COR-L47 (cell line): Measurements from ENCODE around the gene AOPEP.

Experiments used
- DNase-seq: peaks from one replicate; lab custom pipeline; 2025; lab: John Stamatoyannopoulos, UW

The AOPEP gene

DNA sequence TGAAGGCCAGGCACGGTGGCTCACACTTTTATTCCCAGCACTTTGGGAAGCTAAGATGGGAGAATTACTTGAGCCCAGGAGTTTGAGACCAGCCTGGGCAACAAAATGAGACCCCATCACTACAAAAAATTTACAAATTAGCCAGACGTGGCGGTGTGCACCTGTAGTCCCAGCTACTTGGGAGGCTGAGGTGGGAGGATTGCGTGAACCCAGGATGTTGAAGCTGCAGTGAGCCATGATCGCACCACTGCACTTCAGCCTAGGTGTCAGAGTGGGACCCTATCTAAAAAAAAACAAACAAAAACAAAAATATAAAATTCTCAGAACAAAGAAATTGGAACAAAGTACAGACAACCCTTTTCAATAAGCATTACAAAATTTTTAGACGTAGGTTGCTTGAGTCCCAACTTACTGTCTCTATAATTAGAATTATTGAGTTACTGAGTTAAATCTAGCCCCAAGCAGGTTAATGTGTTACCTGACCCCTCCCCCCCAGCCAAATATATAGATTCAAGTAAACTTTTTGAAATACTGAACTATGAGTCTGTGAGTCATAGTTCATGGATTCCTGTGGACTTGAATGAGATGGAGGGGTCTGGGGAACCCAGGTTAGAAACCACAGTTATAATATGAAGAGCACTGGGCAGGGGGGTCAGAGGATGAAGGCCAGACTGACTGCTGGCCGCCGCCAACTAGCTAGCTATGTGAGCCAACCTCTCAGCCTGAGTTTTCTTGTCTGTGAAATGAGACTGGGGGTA, 173.1 kb downstream of the AOPEP start:
- no peak for DNase-seq

DNA sequence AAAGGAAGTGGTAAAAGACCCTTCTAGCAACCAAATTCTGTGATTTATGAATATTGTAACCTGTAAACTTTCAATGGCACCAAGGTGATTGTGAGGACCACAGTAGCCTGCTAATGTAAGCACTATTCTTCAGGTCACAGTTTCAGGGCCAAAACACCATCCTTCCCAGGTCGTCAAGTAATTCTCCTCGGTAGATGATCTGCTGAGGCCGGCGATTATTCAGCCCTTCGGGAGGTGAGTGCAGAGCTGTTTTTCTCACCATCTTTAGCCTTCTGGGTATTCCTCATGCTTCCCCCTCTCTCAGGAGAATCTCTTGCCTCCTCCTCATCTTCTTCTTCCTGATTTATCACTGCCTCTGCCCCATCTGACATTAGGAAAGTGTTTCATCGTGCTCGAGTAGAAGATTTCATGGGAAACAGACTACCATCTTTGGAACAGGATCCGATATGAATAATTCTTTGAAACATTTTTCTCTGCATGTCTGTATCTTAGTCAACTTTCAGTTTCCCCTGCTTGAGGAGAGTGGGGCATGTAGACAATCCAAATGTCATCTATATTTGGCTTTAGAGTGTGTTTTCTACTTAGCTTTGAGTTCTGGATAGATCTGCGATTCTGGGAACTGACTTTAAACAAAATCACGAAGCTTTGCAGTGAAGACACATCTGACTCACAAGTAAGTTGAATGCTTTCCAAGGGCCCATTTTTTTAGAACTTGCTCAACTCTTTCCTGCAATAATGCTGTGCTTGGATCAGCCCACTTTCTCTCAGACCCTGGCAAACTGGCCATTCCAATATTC, 173.9 kb downstream of the AOPEP start:
- no peak for DNase-seq

DNA sequence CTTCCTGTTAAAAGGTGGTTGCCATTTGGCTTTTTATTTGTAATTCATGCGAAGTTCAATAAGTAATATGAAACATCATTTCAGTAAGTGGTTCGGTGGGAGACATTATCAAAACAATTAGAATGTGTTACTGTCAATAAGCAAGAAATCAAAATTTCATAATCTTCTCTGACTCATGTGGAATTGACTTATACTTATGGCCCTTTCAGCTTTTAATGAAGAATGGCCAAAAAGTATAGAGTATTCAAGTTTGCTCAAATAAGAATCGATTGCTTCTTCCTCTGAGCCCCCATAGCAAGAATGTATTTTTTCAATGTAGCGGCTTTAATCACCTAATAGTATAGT, 174.5 kb downstream of the AOPEP start:
- no peak for DNase-seq

DNA sequence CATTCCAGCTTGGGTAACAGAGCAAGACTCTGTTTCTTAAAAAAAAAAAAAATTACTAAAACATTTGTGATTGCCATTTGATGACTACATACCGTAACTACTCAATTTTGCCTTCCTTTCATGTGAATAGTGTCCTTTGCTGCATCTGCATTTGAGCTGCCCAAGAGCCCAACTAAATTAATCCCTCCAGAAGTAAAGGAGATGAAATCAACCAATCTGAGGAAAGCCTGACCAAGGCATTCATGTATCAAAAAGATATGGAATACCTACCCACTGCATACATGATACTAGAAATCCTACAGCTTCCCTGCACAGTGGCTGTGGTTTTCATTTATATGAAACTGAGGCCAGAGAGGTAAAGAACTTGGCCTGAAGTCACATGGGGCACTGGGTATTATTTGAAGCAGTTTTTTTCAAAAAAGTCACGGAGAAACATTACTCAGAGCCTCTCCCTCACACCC, 177.5 kb downstream of the AOPEP start:
- DNase-seq: no peak

DNA sequence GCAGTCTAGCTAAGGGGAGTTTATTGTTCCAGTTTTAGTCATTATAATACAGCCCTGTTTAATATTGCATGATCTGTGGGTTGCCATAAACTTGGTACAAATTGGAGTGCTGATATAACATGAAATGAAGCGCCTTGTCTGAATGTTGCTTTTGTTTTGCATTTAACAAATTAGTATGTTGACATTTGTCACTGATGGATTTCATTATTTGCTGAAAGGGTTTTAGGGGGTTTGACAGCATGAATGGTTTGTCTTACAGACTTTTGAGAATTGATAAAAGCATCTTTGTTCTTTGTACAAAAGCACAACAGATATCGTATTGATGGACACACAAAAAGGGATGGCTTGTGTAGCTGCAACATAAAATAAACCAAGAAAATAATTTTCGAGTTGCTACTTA, 178.3 kb downstream of the AOPEP start:
- DNase-seq: no peak

DNA sequence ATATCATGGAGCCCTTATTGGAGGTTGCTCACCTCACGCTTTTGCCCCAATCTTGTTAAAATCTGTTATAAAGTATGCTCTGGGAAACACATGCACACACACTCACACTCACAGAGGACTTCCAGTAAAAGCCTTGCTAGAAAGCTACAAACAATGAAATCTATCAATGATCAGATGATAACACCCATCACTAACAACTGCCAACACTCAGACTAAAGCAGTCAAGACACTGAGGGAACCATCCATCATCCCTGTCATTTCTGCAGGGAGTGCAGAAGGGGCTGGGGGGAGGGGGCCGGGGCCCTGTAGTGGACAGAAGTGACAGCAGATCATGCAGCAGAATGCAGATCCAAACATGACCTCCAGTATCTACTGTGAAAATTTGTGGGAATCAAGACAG, 179.1 kb downstream of the AOPEP start:
- no peak for DNase-seq

DNA sequence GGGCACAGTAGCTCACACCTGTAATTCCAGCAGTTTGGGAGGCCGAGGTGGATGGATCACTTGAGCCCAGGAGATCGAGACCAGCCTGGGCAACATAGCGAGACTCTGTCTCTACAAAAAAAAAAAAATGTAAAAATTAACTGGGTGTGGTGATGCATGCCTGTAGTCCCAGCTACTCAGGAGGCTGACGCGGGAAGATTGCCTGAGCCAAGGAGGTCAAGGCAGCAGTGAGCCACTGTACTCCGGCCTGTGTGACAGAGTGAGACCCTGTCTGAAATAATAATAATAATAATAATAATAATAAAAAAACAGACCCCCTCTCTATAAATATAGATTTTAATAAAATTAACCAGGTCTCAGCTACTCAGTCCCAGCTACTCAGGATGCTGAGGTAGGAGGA, 179.7 kb downstream of the AOPEP start:
- no peak for DNase-seq

DNA sequence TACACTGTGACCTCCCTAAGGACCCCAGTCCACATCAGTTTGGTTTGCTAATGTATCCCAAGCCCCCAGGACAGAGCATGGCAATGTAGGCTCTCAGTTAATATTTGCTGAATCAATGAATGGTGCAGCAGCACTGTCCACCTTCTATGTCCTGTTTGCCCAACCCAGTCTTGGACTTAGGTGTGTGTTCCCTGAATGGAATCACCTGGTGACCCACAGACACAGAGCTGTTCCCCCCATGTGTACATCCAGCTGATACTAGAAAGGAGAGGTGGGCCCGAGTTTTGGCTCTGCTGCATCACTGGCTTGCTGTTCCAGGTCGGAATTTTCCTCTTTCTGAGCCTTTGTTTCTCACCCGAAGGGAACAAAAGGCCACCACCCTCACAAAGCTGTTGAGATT, 180.2 kb downstream of the AOPEP start:
- DNase-seq: no peak

DNA sequence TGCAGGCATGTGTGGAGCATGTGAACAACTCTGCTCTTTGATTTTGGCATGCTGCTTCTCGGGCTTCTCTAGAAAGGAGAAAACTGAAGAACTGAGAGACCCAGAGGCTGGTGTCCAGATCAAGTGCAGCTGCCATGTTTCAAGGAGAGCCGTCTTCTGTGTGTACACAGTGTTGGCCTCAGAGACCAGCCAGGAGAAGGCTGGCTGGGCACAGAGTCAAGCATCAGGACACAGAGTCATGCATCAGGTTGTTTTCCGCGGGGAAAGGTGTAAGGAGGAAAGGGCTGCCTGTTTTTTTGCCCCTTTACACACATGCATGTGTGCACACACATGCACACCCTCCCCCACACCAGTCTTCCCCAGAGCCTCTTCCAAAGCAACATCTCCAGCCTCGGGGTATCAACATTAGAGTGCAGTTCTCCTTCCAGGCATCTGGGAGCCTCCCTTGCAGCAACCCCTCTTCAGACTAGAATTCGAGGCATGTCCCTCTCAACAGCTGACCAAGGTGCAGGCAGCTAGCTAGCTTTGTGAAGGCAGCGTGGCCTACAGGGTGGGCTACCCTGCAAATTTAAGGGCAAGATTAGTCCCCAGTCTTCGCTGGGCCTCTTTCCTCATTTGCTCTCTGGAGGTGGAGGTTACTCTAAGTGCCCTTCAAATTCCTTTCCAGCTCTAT, 180.9 kb downstream of the AOPEP start:
- DNase-seq: no peak

DNA sequence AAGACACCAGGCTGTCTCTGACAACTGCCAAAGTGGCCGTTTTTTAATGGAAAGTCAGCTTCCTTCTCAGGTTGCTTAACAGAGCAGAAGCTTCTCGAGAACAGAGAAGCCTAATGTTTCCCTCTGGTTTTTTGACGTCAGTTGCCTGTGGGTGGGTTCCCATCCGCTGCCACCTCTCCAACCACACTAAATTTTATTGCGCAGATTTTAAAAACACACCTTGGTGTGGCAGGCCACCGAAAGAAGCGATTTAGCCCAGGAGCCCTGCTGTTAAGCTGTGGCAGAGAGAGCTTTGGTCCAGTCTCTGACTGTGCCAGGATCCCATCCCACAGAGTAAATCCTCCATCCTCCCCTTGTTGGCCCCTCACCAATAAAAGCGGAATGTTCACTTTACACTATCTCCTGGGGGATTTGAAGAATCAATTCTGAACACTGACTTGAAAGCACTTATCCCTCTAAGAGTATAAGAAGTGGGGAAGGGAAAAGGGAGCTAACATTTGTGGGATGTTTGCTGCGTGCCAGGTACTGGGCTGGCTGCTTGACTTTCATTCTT, 181.6 kb downstream of the AOPEP start:
- DNase-seq: no peak

DNA sequence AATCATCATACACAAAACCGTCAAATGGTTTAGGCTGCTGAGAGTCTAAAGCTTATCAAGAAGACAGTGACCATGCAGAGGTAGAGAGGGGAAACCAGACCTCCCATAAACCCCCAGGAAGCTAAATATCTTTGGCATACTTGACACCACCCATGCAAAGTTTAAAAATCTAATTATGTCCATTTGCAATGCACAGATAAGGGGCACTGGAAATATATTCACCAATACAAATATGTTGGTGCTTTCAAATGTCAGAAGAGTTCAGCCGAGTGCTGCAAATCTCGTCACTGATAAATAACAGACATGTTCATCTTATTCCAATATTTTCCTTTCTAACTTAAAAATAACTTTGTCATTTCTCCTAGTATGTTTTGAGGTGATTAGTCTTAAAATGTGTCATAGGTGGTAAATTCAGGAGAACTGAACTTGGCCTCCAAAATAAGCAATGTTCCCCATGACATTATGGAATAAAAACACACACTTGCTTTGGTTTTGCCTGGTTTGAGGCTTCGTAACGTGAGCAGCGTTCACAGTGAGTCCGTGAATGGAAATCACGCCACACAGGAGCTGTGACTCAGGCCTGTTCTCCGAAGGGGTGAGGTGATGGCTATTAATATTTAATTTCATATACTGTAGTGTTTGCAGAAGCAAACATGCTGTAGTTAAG, 182.2 kb downstream of the AOPEP start:
- DNase-seq: peak; percentile 3

DNA sequence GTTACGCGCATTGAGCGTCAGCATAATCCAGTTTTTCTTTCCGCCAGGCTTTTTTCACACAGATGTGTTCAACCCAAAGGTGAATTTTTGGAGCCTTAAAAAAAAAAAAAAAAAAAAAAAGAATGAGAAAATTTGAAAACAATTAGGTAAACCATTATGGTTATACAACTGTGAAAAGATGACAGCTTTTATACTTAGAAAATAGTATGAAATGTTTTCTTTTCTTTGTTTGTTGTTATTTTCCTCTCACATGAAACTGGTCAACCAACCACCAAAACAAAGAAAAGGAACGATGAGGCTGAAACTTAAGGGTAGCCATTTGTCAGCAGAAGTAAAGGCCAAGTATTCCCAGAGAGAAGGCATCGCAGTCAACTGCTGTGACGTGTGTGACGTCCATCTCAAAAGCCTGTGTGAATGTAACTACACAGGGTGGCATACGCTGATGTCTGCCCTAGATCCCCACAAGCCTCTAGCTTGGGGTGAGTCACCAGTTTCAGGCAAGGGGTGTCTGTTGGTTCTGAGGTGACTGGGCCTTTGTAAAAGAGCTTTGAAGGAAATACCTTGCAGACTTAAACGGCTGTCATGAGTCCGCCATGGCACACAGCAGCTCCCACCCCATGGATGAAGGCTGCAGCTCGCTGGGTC, 182.9 kb downstream of the AOPEP start:
- DNase-seq: no peak

DNA sequence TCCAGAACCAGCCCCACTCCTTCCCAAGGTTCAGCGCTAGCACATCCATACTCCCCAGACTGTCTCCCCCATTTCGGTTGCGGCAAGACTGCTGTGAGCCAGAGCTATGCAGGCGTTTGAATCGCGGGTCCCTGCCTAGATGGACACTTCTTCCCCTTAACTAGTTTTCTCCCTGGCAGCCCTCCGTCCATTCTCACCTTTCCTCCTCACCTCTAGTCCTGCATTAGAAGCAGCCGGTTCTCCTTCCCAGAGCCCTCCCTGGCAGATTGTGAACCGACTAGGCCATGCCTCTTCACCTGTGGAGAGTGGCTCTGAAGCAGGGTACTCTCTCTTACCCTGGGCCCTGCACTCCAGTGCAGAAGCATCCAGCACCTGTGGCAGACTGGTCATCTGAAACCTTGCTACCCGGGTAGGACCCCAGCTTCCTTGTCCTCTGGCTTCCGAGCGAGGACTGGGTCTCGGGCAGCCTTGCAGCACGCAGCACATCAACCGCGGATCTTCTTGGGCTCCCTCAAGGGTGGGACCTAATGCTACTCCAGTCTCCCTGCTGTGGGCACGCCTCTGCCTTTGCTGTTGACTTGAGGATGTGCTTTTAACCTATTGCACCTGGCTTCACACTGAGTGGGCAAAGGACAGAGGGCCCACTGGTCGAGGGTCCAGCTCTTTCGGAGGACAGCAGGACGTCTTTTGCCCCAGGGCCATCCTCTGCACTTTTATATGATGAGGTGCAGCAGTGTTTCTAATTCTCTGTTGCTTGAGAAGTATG, 183.6 kb downstream of the AOPEP start:
- DNase-seq: no peak

DNA sequence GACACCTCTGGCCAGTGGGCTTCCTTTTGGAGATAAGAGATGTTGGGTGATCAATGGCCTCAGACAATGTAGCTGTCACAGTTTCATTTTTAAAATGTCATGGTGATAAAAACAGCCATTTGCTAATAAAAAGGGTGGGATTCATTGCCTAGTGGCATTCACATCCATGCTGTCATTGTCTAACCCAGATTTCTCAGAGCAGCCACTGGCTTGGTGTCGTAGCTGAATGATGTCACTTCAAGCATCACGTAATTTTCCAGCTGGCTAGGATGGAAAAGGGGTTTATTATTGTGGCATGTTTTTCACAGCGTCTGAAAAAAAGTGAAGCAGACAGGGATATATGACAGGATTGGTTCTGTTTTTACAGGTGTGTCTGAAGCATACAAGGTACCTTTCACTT, 184.7 kb downstream of the AOPEP start:
- DNase-seq: no peak

DNA sequence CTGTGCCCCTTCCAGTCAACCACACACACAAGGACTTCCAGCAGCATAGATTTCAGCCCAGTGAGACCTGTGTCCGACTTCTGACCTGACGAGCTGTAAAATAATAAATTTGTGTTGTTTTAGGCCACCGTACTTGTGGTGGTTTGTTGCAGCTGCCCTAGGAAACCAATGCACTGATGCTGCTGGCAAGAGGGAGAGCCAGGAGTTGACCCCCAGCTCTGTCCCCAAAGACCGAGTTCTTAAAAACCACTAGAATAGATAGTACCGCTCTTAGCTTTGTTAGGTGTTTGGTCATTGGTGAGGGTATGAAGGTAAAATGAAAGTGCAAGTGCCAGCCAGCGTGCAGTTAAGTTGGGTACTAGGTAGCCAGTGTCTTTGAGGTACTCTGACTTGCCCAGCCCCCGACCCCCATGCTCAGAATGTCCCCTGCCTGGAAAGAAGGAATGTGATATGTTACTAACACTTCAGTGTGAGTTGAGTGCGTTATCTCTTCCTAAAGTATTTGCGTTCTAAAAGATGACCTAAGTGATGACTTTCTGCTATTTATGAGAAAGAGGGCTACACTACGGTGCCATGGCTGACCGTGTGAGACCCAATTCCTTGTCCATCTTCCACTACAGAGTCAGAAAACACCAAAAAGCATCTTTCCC, 185.6 kb downstream of the AOPEP start:
- no peak for DNase-seq

DNA sequence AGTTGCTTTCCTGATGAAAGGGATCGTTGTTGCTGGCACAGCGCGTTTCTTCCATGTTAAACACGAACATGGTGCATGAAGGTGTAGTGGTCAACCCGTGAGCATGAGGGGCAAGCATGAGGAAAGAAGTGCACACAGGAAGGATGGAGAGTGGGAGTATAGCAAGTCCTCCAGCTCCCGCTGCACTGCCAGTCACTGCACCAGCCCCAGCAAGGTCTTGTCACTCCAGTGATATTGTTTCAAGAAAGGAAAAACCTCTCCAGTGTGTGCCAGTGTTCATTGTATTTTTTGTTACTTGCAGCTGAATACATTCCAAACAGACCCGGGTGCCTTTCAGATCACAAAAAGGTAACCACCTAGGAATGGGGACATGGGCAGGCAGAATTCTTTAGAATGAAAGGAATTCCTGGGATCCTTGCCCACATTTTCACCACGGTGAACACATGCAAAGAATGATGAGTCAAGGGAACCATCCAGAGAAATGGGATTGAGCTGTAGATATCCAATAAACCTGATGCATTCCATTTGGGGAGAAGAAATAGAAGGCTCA, 186.3 kb downstream of the AOPEP start:
- DNase-seq: no peak

DNA sequence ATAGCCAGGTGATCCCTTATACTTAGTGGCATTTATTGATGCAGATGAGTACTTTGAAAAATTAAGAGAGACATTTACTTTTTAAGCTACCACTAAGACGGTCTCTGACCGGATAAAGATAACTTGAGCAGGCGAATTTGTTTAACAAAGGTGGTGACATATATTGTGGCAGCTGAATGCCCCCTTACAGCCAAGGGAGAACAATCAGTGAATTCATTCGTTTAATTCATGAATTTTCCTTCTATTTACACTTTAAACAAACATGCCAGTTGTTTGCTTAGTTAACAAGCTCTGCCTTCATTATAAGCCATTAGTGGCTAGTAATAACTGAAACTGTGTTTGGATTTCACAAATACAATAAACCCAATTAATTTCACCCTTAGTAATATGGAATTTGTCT, 187.1 kb downstream of the AOPEP start:
- DNase-seq: peak; percentile 77

DNA sequence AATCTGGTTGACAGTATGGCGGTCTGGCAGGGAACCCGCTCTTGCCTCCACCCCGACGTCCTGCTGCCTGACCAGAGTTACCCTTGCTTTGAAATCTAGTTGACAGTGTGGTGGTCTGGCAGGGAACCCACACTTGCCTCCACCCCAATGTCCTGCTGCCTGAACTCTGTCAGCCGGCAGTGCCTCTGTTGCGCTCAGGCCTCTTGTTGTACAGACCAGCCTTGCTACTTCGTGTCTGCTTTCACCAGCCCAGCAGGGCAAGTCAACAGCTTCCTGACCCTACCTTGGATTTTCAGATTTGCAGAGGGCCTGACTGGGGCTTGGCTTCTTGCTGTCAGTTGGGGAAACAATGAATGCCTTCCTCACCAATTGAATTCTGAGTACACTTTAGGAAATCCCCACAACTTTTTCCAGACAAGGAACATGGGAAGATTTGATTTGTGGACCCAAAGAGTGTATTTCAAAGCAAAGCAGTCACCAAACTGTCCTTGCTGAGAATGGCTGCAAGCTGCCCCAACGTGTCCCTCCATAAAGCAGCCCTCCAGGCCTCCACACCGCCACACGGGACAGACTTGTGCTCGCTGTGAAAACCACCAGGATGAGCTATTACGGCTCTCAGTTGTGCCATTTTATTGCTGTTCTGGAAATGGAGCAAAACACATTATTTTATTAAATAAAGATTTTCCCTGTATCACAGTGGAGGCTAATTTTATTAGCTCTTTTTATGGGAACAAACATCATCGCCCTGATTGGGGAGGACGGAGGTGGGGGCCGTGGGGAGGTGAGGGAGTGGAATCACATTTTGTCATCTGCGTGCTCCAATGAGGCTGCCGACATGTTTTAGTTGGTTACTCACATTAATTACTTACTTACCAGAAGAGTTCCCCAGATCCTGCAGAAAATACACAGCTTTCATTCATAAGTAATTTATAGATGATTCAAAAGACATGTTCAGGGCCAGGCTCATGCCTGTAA, 189.3 kb downstream of the AOPEP start:
- no peak for DNase-seq

DNA sequence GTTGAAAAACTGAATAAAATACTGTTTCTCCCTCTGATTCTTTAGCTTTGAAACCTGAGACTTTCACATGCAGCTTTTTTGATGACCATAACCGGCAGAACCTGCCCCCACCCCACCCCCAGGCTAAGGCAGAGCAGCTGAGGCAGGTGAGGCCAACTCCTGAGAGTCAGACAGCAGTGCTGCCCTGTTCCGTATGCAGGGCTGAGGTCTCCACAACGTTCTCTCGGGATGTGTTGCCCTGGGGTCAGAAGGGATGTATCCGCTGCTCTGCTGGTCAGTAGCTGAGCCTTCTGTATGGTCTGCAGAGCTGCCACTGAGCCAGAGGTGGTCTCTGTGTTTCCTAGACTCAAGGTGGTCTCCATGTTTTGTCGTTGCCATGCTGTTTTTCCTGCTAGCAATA, 190.5 kb downstream of the AOPEP start:
- DNase-seq: no peak
